MM.1S (cell line): Measurements from ENCODE around the gene EXOSC3.
A peak's percentile ranks its signal among the peaks of the same experiment; 100 is the strongest.

Experiments used
- DNase-seq: peaks from one replicate; pipeline ENCODE4 v3.0.0-alpha.2; 2015
- H2AFZ ChIP-seq: fragments of 300-600 bp; sonication (generic); 2 replicates; pipeline ENCODE4 v1.6.0; 2016; ENCODE audit warnings: antibody characterized with exemption, low read length
- H3F3A ChIP-seq: fragments of 300-600 bp; sonication (generic); 2 replicates; pipeline ENCODE4 v1.6.1; 2016; ENCODE audit warnings: mild to moderate bottlenecking, antibody characterized with exemption, low read length, moderate library complexity, mixed read lengths; ENCODE audit not compliant: insufficient read depth
- H3K27ac ChIP-seq: fragments of 300-600 bp; sonication (generic); 2 replicates; pipeline ENCODE4 v1.5.1; 2016; ENCODE audit warnings: mild to moderate bottlenecking, low read length
- H3K27me3 ChIP-seq: fragments of 300-600 bp; sonication (generic); replicated peaks from 2 replicates; pipeline ENCODE4 v1.6.0; 2016; ENCODE audit warnings: low read length; ENCODE audit not compliant: insufficient read depth
- H3K36me3 ChIP-seq: fragments of 300-600 bp; sonication (generic); replicated peaks from 2 replicates; pipeline ENCODE4 v1.6.1; 2016; ENCODE audit warnings: mild to moderate bottlenecking, low read length, mixed read lengths; ENCODE audit not compliant: insufficient read depth
- H3K4me1 ChIP-seq: fragments of 300-600 bp; sonication (generic); 2 replicates; pipeline ENCODE4 v1.6.1; 2016; ENCODE audit warnings: low read length, mixed read lengths
- H3K4me2 ChIP-seq: fragments of 300-600 bp; sonication (generic); 2 replicates; pipeline ENCODE4 v1.6.0; 2016; ENCODE audit warnings: low read depth, low read length
- H3K4me3 ChIP-seq: fragments of 300-600 bp; sonication (generic); 2 replicates; pipeline ENCODE4 v1.5.1; 2016; ENCODE audit warnings: low read length, mixed read lengths
- H3K79me2 ChIP-seq: fragments of 300-600 bp; sonication (generic); 2 replicates; pipeline ENCODE4 v1.6.1; 2016; ENCODE audit warnings: mixed run types, low read length, mixed read lengths
- H3K9ac ChIP-seq: fragments of 300-600 bp; sonication (generic); 2 replicates; pipeline ENCODE4 v1.6.1; 2016; ENCODE audit warnings: low read length, mixed read lengths
- H3K9me2 ChIP-seq: fragments of 300-600 bp; sonication (generic); replicated peaks from 2 replicates; pipeline ENCODE4 v1.6.1; 2016; ENCODE audit warnings: mild to moderate bottlenecking, low read length, mixed read lengths; ENCODE audit not compliant: insufficient read depth
- H3K9me3 ChIP-seq: fragments of 300-600 bp; sonication (generic); replicated peaks from 2 replicates; pipeline ENCODE4 v1.6.1; 2016; ENCODE audit warnings: mild to moderate bottlenecking, low read length, mixed read lengths; ENCODE audit not compliant: insufficient read depth
- H4K20me1 ChIP-seq: fragments of 300-600 bp; sonication (generic); 2 replicates; pipeline ENCODE4 v1.6.1; 2016; ENCODE audit warnings: mild to moderate bottlenecking, low read length, moderate library complexity, mixed read lengths; ENCODE audit not compliant: insufficient read depth
- CTCF ChIP-seq: fragments of 300-600 bp; sonication (generic); IDR thresholded peaks from 2 replicates; pipeline ENCODE4 v1.5.1; 2016; ENCODE audit warnings: antibody characterized with exemption, low read length, mixed read lengths
- EZH2 ChIP-seq: fragments of 300-600 bp; sonication (generic); optimal IDR thresholded peaks from 2 replicates; pipeline ENCODE3; 2017; ENCODE audit warnings: low read depth, mild to moderate bottlenecking, antibody characterized with exemption, low read length, mixed read lengths
- EZH2phosphoT487 ChIP-seq: fragments of 300-600 bp; sonication (generic); IDR thresholded peaks from 2 replicates; pipeline ENCODE4 v1.6.1; 2018; ENCODE audit warnings: antibody characterized with exemption, low read length

The EXOSC3 gene

GRCh38 chr9:37751186-37751585, 33.7 kb downstream of the EXOSC3 start:
- no peaks in the 10 kb centered on the region for H3K9me2 ChIP-seq
- H3K27me3 ChIP-seq = no peaks in the 10 kb centered on the region
- no peaks in the 10 kb centered on the region for H3K9me3 ChIP-seq
- H3F3A ChIP-seq = no peaks in the 10 kb centered on the region
- H2AFZ ChIP-seq = no peak overlapping the region
- H3K79me2 ChIP-seq = peaks cover 9% of the 10 kb centered on the region
- H3K4me1 ChIP-seq = peaks cover 9% of the 10 kb centered on the region; the same call in 1 of the 2 replicates
- H3K4me2 ChIP-seq = no peak overlapping the region
- no peaks in the 10 kb centered on the region for H3K36me3 ChIP-seq
- no peak overlapping the region for H3K9ac ChIP-seq
- H3K27ac ChIP-seq = no peak overlapping the region
- TF ChIP-seq CTCF (no peak), EZH2 (no peak), EZH2phosphoT487 (no peak)
- no peaks in the 10 kb centered on the region for H4K20me1 ChIP-seq
- H3K4me3 ChIP-seq = no peak overlapping the region
- no peak for DNase-seq

- Histone ChIP-seq H3K4me3 (no peak overlapping the region), H3K9me3 (no peaks in the 10 kb centered on the region), H3K36me3 (no peaks in the 10 kb centered on the region), H2AFZ (no peak overlapping the region), H4K20me1 (no peaks in the 10 kb centered on the region), H3K79me2 (peaks cover 4% of the 10 kb centered on the region), H3K4me1 (0 out of 2 replicates have a peak, but pooled peaks cover 5% of the 10 kb centered on the region), H3K9me2 (no peaks in the 10 kb centered on the region), H3K4me2 (no peak overlapping the region), H3K27me3 (no peaks in the 10 kb centered on the region), H3F3A (no peaks in the 10 kb centered on the region), H3K27ac (no peak overlapping the region), H3K9ac (no peak overlapping the region)
- DNase-seq = no peak
- no peak for TF ChIP-seq EZH2
- no peak for TF ChIP-seq EZH2phosphoT487
- TF ChIP-seq CTCF = no peak
Observed at GRCh38 chr9:37749129-37749528, 35.7 kb downstream of the EXOSC3 start.

- no peaks in the 10 kb centered on the region for H3K9me2 ChIP-seq
- H3F3A ChIP-seq = no peaks in the 10 kb centered on the region
- H3K4me3 ChIP-seq = no peak overlapping the region
- H4K20me1 ChIP-seq = no peaks in the 10 kb centered on the region
- H3K36me3 ChIP-seq = no peaks in the 10 kb centered on the region
- TF ChIP-seq EZH2 (no peak), EZH2phosphoT487 (no peak), CTCF (peak; percentile 92)
- no peak overlapping the region for H3K4me2 ChIP-seq
- no peak overlapping the region for H3K27ac ChIP-seq
- no peaks in the 10 kb centered on the region for H3K27me3 ChIP-seq
- peak; percentile 70 for DNase-seq
- H2AFZ ChIP-seq = no peak overlapping the region
- no peaks in the 10 kb centered on the region for H3K4me1 ChIP-seq
- no peaks in the 10 kb centered on the region for H3K9me3 ChIP-seq
- no peak overlapping the region for H3K9ac ChIP-seq
- no peaks in the 10 kb centered on the region for H3K79me2 ChIP-seq
Observed at GRCh38 chr9:37747271-37747753, 37.6 kb downstream of the EXOSC3 start.
